ENCODE data around the gene ZNF284. TPM values are rescaled to one million over a fixed set of nuclear protein-coding genes. Genes with fewer than 3 reads are reported as not detected.

ZNF284 gene
- total RNA-seq, 4 donors from 2014 or later, result 2.5 to 3.2 TPM; not detected in 2

DNA sequence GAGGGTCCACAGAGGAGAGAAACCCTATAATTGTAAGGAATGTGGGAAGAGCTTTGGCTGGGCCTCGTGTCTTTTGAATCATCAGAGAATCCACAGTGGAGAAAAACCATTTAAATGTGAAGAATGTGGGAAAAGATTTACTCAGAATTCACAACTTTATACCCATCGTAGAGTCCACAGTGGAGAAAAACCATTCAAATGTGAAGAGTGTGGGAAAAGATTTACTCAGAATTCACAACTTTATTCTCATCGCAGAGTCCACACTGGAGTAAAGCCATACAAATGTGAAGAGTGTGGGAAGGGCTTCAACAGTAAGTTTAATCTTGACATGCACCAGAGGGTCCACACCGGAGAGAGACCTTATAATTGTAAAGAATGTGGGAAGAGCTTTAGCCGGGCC lies 60.0 kb downstream of the ZNF284 start:
- Histone ChIP-seq H3K4me3 (no peak overlapping the region), H3K9me3 (peaks cover 27 to 53% of the 10 kb centered on the region in 2 donors), H3K27me3 (no peaks in the 10 kb centered on the region), H3K27ac (no peak overlapping the region), H3K4me1 (no peaks in the 10 kb centered on the region), H3K36me3 (peaks cover under 1 to 51% (median 22%) of the 10 kb centered on the region in 4 donors)
- intact Hi-C loops (cut with DNase I; ENCODE audit: low total_unique reads), result no loop called here
- no peak for TF ChIP-seq CTCF (IDR thresholded peaks at IDR 0.05)
- TF ChIP-seq POLR2AphosphoS5 (IDR thresholded peaks at IDR 0.05), result no peak
- TF ChIP-seq POLR2A (IDR thresholded peaks at IDR 0.05), result no peak
- no peak for TF ChIP-seq EP300 (IDR thresholded peaks at IDR 0.05; ENCODE audit: low read depth)
- WGBS, 2 donors (ENCODE audit: low coverage in 1 of 2), result 85 to 95% methylated on average over 5 of the region's 5 CpGs
- no peak for DNase-seq
- in situ Hi-C loops (cut with MboI; ENCODE audit: low pct_ligation_motif_present in 1 of 4, low pct_unique_long_range_greater_than_20kb in 1 of 4, low sequenced_read_pairs in 3 of 4), result no loop called here

Small RNA genes within 50 kb of the gene (small RNA-seq; reads per million reads assigned to genes)
- 0 reads per million in 4 donors for gene RNU6-902P

Other genes with a start within 250 kb of the ZNF284 start
- gene ZNF283, start 244.8 kb upstream of the ZNF284 start, total RNA-seq, result 100 to 1,000 TPM in 1 of 4 donors, 10 to 100 TPM in 3; 10.9 to 168 (median 17.8) TPM
- gene ZNF404, start 188.2 kb upstream of the ZNF284 start, total RNA-seq, result 1 to 10 TPM in 3 of 4 donors, not detected in 1; 2.9 to 7.8 (median 3.0) TPM
- gene ZNF45, start 136.9 kb upstream of the ZNF284 start, total RNA-seq, result 10 to 100 TPM in 3 of 4 donors, under 1 TPM in 1; 0.75 to 19.9 (median 11.6) TPM
- 10 to 100 TPM in 1 of 4 donors, 1 to 10 TPM in 2, under 1 TPM in 1; 1.00 to 32.2 (median 3.7) TPM for gene ZNF221, start 120.9 kb upstream of the ZNF284 start, total RNA-seq
- gene ZNF155, start 88.0 kb upstream of the ZNF284 start, total RNA-seq, result 1 to 10 TPM; 1.2 to 7.5 (median 3.8) TPM
- gene ZNF230, start 69.2 kb upstream of the ZNF284 start, total RNA-seq, result 1 to 10 TPM; 1.8 to 5.9 (median 3.5) TPM
- 1 to 10 TPM in 3 of 4 donors, not detected in 1; 2.2 to 6.3 (median 3.0) TPM for gene ZNF222, start 46.8 kb upstream of the ZNF284 start, total RNA-seq
- gene ZNF223, start 20.1 kb upstream of the ZNF284 start, total RNA-seq, result 1 to 10 TPM in 3 of 4 donors, not detected in 1; 2.2 to 8.5 (median 6.5) TPM
- gene ZNF224, start 22.2 kb downstream of the ZNF284 start, total RNA-seq, result 10 to 100 TPM; 37.1 to 49.7 (median 44.2) TPM
- 10 to 100 TPM in 1 of 4 donors, 1 to 10 TPM in 2, not detected in 1; 3.0 to 26.9 (median 5.1) TPM for gene ZNF225, start 41.2 kb downstream of the ZNF284 start, total RNA-seq
- gene ZNF234, start 69.4 kb downstream of the ZNF284 start, total RNA-seq, result 10 to 100 TPM in 2 of 4 donors, 1 to 10 TPM in 1, not detected in 1; 4.6 to 12.4 (median 10.1) TPM
- 10 to 100 TPM in 3 of 4 donors, 1 to 10 TPM in 1; 4.1 to 27.1 (median 23.9) TPM for gene ZNF226, start 92.9 kb downstream of the ZNF284 start, total RNA-seq
- gene ZNF227, start 140.4 kb downstream of the ZNF284 start, total RNA-seq, result 10 to 100 TPM in 2 of 4 donors, 1 to 10 TPM in 2; 2.4 to 12.4 (median 10.5) TPM
- gene ZNF233, start 187.7 kb downstream of the ZNF284 start, total RNA-seq, result 1 to 10 TPM in 2 of 4 donors, not detected in 2; 1.3 to 2.2 TPM
- gene ZNF235, start 232.9 kb downstream of the ZNF284 start, total RNA-seq, result 10 to 100 TPM in 1 of 4 donors, 1 to 10 TPM in 3; 7.1 to 10.6 (median 8.4) TPM

Measured in transverse colon (tissue), 4 donors.